GM23338 (cell line): Measurements from ENCODE around the gene PAQR8.

Source experiments
- CREB1 ChIP-seq: fragments of 250-450 bp; sonication (Bioruptor Pico); IDR thresholded peaks from 2 replicates; pipeline ENCODE4 v1.5.0; 2020; ENCODE audit warnings: low read depth, mild to moderate bottlenecking, moderate library complexity
- CTCF ChIP-seq, 2 experiments: fragments of 200-600 bp in 1 of 2; sonication (generic) in 1 of 2; conservative IDR thresholded peaks; 2 replicates each; pipeline versions ENCODE4 v1.5.1 to v1.6.1; 2016 to 2017; ENCODE audit warnings: antibody characterized with exemption in 2 of 2, low read depth in 2 of 2, mild to moderate bottlenecking in 2 of 2, moderate library complexity in 1 of 2
- ETS1 ChIP-seq: IDR thresholded peaks from 2 replicates; pipeline ENCODE4 v1.6.1; 2016; ENCODE audit warnings: antibody characterized with exemption
- EZH2 ChIP-seq: fragments of 200-600 bp; sonication (generic); IDR thresholded peaks from one replicate; pipeline ENCODE4 v1.8.0; 2017; ENCODE audit warnings: antibody characterized with exemption, mild to moderate bottlenecking, low read depth; ENCODE audit not compliant: unreplicated experiment
- EZH2phosphoT487 ChIP-seq: fragments of 200-600 bp; sonication (generic); IDR thresholded peaks from one replicate; pipeline ENCODE4 v1.8.1; 2018; ENCODE audit warnings: antibody characterized with exemption; ENCODE audit not compliant: unreplicated experiment
- JUNB ChIP-seq: IDR thresholded peaks from one replicate; pipeline ENCODE4 v1.6.1; 2016; ENCODE audit warnings: antibody characterized with exemption; ENCODE audit not compliant: unreplicated experiment
- NANOG ChIP-seq: IDR thresholded peaks from 2 replicates; pipeline ENCODE4 v1.6.1; 2016; ENCODE audit warnings: antibody characterized with exemption, borderline replicate concordance
- POLR2AphosphoS5 ChIP-seq: IDR thresholded peaks from 2 replicates; pipeline ENCODE4 v1.6.1; 2016; ENCODE audit warnings: antibody characterized with exemption, low read depth
- REST ChIP-seq: IDR thresholded peaks from one replicate; pipeline ENCODE4 v1.6.1; 2018; ENCODE audit warnings: antibody characterized with exemption; ENCODE audit not compliant: unreplicated experiment
- STAT1 ChIP-seq: IDR thresholded peaks from one replicate; pipeline ENCODE4 v1.6.1; 2016; ENCODE audit warnings: antibody characterized with exemption; ENCODE audit not compliant: unreplicated experiment
- ZNF114 ChIP-seq: fragments of 250-450 bp; sonication (Bioruptor Pico); IDR thresholded peaks from 2 replicates; pipeline ENCODE4 v1.5.0; 2020; ENCODE audit warnings: mild to moderate bottlenecking, moderate library complexity
- ZNF331 ChIP-seq: fragments of 250-450 bp; sonication (Bioruptor Pico); IDR thresholded peaks from 2 replicates; pipeline ENCODE4 v1.5.0; 2020; ENCODE audit warnings: low read depth, mild to moderate bottlenecking, moderate library complexity
- ZNF462 ChIP-seq: fragments of 250-450 bp; sonication (Bioruptor Pico); IDR thresholded peaks from 2 replicates; pipeline ENCODE4 v1.5.0; 2020; ENCODE audit warnings: mild to moderate bottlenecking, moderate library complexity

GRCh38 chr6:52371656-52372191, 9.8 kb downstream of the PAQR8 start:
- TF ChIP-seq CTCF (conservative IDR thresholded peaks at IDR 0.05; ENCODE audit: low read depth in 2 of 2): no peak
- TF ChIP-seq POLR2AphosphoS5: no peak
- no peak for TF ChIP-seq EZH2phosphoT487
- no peak for TF ChIP-seq EZH2
- no peak for TF ChIP-seq JUNB
- no peak for TF ChIP-seq CREB1
- no peak for TF ChIP-seq REST
- TF ChIP-seq NANOG: no peak
- no peak for TF ChIP-seq ZNF462 (CRISPR knock-in tag)
- TF ChIP-seq ETS1: no peak
- TF ChIP-seq STAT1: no peak
- no peak for TF ChIP-seq ZNF114
- no peak for TF ChIP-seq ZNF331 (CRISPR knock-in tag)
